ENCODE results near the gene DET1.

DNA sequence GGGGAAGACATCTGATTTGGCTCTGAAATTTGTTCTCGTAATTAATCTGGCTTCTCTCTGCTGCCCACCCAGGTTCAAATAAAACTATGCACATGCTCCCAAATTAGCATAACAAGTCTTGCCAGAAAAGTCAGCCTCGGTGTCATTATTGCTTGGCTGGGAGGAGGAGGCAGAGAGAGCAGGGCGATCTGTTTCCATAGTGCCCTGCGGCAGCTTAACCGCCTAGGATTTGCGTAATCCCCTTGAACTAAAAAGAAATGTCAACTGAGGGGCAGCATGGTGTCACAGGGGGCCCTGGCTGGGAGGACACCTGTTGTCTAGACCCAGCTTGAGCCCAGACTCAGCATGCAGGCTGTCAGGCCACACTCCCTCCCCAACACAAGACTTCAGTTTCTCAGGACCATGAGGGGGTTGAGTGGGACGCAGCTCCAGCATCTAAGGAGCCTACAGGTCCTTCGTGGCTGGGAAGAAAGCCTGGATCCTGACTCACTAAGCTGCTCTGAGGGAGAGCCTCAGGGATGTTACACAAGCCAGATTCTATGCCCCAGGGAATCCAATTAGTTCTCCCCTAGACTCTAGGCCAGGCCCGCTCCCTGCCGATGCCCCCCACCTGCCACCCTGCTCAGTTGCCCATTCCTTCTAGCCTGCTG, 61.7 kb downstream of the DET1 start:
- TF ChIP-seq, protein P1, sequence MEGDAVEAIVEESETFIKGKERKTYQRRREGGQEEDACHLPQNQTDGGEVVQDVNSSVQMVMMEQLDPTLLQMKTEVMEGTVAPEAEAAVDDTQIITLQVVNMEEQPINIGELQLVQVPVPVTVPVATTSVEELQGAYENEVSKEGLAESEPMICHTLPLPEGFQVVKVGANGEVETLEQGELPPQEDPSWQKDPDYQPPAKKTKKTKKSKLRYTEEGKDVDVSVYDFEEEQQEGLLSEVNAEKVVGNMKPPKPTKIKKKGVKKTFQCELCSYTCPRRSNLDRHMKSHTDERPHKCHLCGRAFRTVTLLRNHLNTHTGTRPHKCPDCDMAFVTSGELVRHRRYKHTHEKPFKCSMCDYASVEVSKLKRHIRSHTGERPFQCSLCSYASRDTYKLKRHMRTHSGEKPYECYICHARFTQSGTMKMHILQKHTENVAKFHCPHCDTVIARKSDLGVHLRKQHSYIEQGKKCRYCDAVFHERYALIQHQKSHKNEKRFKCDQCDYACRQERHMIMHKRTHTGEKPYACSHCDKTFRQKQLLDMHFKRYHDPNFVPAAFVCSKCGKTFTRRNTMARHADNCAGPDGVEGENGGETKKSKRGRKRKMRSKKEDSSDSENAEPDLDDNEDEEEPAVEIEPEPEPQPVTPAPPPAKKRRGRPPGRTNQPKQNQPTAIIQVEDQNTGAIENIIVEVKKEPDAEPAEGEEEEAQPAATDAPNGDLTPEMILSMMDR (IDR thresholded peaks at IDR 0.05) = no peak
- TF ChIP-seq EP300 (IDR thresholded peaks at IDR 0.05) (no peak), POLR2AphosphoS5 (IDR thresholded peaks at IDR 0.05) (no peak), POLR2A (IDR thresholded peaks at IDR 0.05) (no peak)
